Endothelial cell of umbilical vein (primary cell): ENCODE results near the gene CELSR1. TPM values are rescaled to one million over a fixed set of nuclear protein-coding genes. Genes with fewer than 3 reads are reported as not detected.

ENCODE experiments used
- BruUV-seq: library from RNA; stranded (reverse); fragments of 400-500 nt; replicated peaks from 2 replicates; lab custom pipeline; 2021; lab: Mats Ljungman, UMichigan
- CTCF ChIA-PET: fragments of 300-600, 350-600 bp; sonication (Branson Sonifier 250); formaldehyde crosslinking; loops from one replicate; lab custom pipeline; 2021; ENCODE audit warnings: antibody characterized with exemption, inconsistent platforms; lab: Charles Lee
- POLR2A ChIA-PET: fragments of 300-600, 350-600 bp; sonication (Branson Sonifier 250); formaldehyde crosslinking; loops from one replicate; lab custom pipeline; 2021; ENCODE audit warnings: antibody characterized with exemption, inconsistent platforms; lab: Charles Lee
- DNase-seq: peaks from one replicate; pipeline ENCODE4 v3.0.0-alpha.2; 2011; ENCODE audit warnings: low read depth, low spot score
- FAIRE-seq: peaks from 2 replicates; lab custom pipeline; 2011; peaks lifted over from hg19 to GRCh38; lab: Jason Lieb, UNC
- H2AFZ ChIP-seq: 2 replicates; pipeline ENCODE4 v1.6.0; 2012; ENCODE audit warnings: low read depth, low read length, control low read depth, inconsistent platforms
- H3K27ac ChIP-seq: 2 replicates; pipeline ENCODE4 v1.5.1; 2011; ENCODE audit warnings: low read depth, mild to moderate bottlenecking, control low read depth, low read length, moderate library complexity; ENCODE audit not compliant: insufficient read depth
- H3K27me3 ChIP-seq, 2 experiments: 2 replicates each; pipeline versions ENCODE4 v1.6.0 to v1.6.1; 2011; ENCODE audit warnings: low read length in 2 of 2, mixed read lengths in 1 of 2; ENCODE audit not compliant: control insufficient read depth in 2 of 2, insufficient read depth in 2 of 2
- H3K36me3 ChIP-seq, 2 experiments: 2 replicates in 1 of 2; 3 replicates in 1 of 2; pipeline ENCODE4 v1.5.1; 2011; ENCODE audit warnings: low read length in 2 of 2, mild to moderate bottlenecking in 1 of 2, moderate library complexity in 1 of 2; ENCODE audit not compliant: control insufficient read depth in 2 of 2, insufficient read depth in 2 of 2; ENCODE audit errors: extremely low read depth in 1 of 2
- H3K4me1 ChIP-seq: 3 replicates; pipeline ENCODE4 v1.5.1; 2011; ENCODE audit warnings: mild to moderate bottlenecking, low read length; ENCODE audit not compliant: control insufficient read depth, insufficient read depth; ENCODE audit errors: extremely low read depth
- H3K4me2 ChIP-seq: 2 replicates; pipeline ENCODE4 v1.6.1; 2011; ENCODE audit warnings: low read length, control low read depth, mixed read lengths; ENCODE audit not compliant: insufficient read depth
- H3K4me3 ChIP-seq, 3 experiments: fragments of 200-600 bp in 1 of 3; sonication (generic), shearing (Covaris generic) in 1 of 3; replicated peaks in 1 of 3; 2 replicates each; pipeline ENCODE4 v1.5.1; 2011 to 2016; ENCODE audit warnings: control low read depth in 3 of 3, low read length in 3 of 3, mild to moderate bottlenecking in 2 of 3, inconsistent platforms in 1 of 3, low read depth in 1 of 3, moderate library complexity in 1 of 3; ENCODE audit not compliant: insufficient read depth in 1 of 3
- H3K79me2 ChIP-seq: 2 replicates; pipeline ENCODE4 v1.6.0; 2012; ENCODE audit warnings: low read length, inconsistent platforms; ENCODE audit not compliant: control insufficient read depth, insufficient read depth
- H3K9ac ChIP-seq: replicated peaks from 2 replicates; pipeline ENCODE3; 2011; ENCODE audit warnings: low read length, control low read depth; ENCODE audit not compliant: insufficient read depth; ENCODE audit errors: extremely low read depth
- H3K9me1 ChIP-seq: replicated peaks from 3 replicates; pipeline ENCODE4 v1.6.0; 2011; ENCODE audit warnings: mild to moderate bottlenecking, low read length; ENCODE audit not compliant: control insufficient read depth, insufficient read depth; ENCODE audit errors: extremely low read depth
- H3K9me3 ChIP-seq: replicated peaks from 2 replicates; pipeline ENCODE4 v1.5.1; 2012; ENCODE audit warnings: low read length, inconsistent platforms; ENCODE audit not compliant: control insufficient read depth, insufficient read depth
- H4K20me1 ChIP-seq: replicated peaks from 2 replicates; pipeline ENCODE3; 2011; ENCODE audit warnings: mild to moderate bottlenecking, low read length; ENCODE audit not compliant: control insufficient read depth, insufficient read depth; ENCODE audit errors: extremely low read depth
- CTCF ChIP-seq, 2 donors: IDR thresholded peaks; 1 replicate in 1 of 2; 2 replicates in 1 of 2; pipeline ENCODE4 v1.5.1; 2011; ENCODE audit warnings: low read length in 2 of 2, mild to moderate bottlenecking in 2 of 2, moderate library complexity in 2 of 2, control low read depth in 1 of 2, inconsistent platforms in 1 of 2, low read depth in 1 of 2; ENCODE audit not compliant: insufficient read depth in 1 of 2; ENCODE audit errors: extremely low read depth in 1 of 2
- EZH2 ChIP-seq: IDR thresholded peaks from 2 replicates; pipeline ENCODE4 v1.6.1; 2012; ENCODE audit warnings: borderline replicate concordance, low read depth, mild to moderate bottlenecking, moderate library complexity, low read length, inconsistent platforms; ENCODE audit not compliant: severe bottlenecking
- FOS ChIP-seq: IDR thresholded peaks from 2 replicates; pipeline ENCODE4 v1.6.1; 2011; ENCODE audit warnings: mild to moderate bottlenecking, low read length, moderate library complexity, borderline replicate concordance; ENCODE audit not compliant: insufficient read depth
- GATA2 ChIP-seq: IDR thresholded peaks from 2 replicates; pipeline ENCODE4 v1.7.0; 2011; ENCODE audit warnings: low read depth, mild to moderate bottlenecking, moderate library complexity, mixed read lengths, low read length; ENCODE audit not compliant: insufficient read length, insufficient read depth
- JUN ChIP-seq: IDR thresholded peaks from 2 replicates; pipeline ENCODE4 v1.6.1; 2011; ENCODE audit warnings: borderline replicate concordance, low read depth; ENCODE audit not compliant: insufficient read length, insufficient read depth
- MAX ChIP-seq: IDR thresholded peaks from 2 replicates; pipeline ENCODE4 v1.6.1; 2011; ENCODE audit not compliant: insufficient read depth, insufficient read length
- MYC ChIP-seq: IDR thresholded peaks from one replicate; pipeline ENCODE4 v1.6.1; 2011; ENCODE audit warnings: mild to moderate bottlenecking, low read depth, low read length
- POLR2A ChIP-seq: IDR thresholded peaks from 2 replicates; pipeline ENCODE4 v1.6.1; 2012; ENCODE audit warnings: low read depth, mild to moderate bottlenecking, control low read depth, low read length
- POLR2AphosphoS5 ChIP-seq: IDR thresholded peaks from 2 replicates; pipeline ENCODE4 v1.6.1; 2012; ENCODE audit warnings: low read depth, mild to moderate bottlenecking, control low read depth, low read length, moderate library complexity; ENCODE audit not compliant: insufficient read depth
- dilution Hi-C: fragments of 300-500 bp; cut with MboI; formaldehyde crosslinking; loops from one replicate; pipeline ENCODE4 v1.15.0; 2019; ENCODE audit warnings: low sequenced_read_pairs; ENCODE audit not compliant: extremely low pct_ligation_motif_present
- intact Hi-C: fragments of 100-400 bp; cut with micrococcal nuclease; formaldehyde crosslinking; loops from one replicate; pipeline ENCODE4 v1.10.0; 2022
- polyA plus RNA-seq, 4 experiments: library from polyadenylated mRNA; depleted of rRNA in 3 of 4; stranded (reverse) in 3 of 4; unstranded in 1 of 4; fragments of >200 nt; gene quantifications; 2 replicates each; pipeline versions ENCODE4 v1.2.1 to v1.2.3, GENCODE V29; 2011 to 2012; ENCODE audit warnings: missing spikeins in 1 of 4
- total RNA-seq: library from RNA; stranded (reverse); gene quantifications from 2 replicates; pipeline ENCODE4 v1.2.3, GENCODE V29; 2021

Gene CELSR1
- total and polyA plus RNA-seq, 2 donors (not counting 3 experiments of a cell fraction or from before 2014, with no cell fraction given) = 3.7 to 5.4 TPM

- POLR2A ChIA-PET = no interaction called here
- Histone ChIP-seq H3K36me3 (no peaks in the 10 kb centered on the region), H3K27ac (no peak overlapping the region), H3K27me3 (no peaks in the 10 kb centered on the region), H2AFZ (no peak overlapping the region), H3K9ac (no peak overlapping the region), H3K4me3 (no peak overlapping the region), H3K9me3 (no peaks in the 10 kb centered on the region), H3K9me1 (no peaks in the 10 kb centered on the region), H4K20me1 (no peaks in the 10 kb centered on the region), H3K4me1 (peaks cover 13% of the 10 kb centered on the region), H3K79me2 (no peaks in the 10 kb centered on the region), H3K4me2 (no peak overlapping the region)
- no peak for DNase-seq
- intact Hi-C loops (no loop called here), dilution Hi-C loops (no loop called here)
- no peak for TF ChIP-seq EZH2
- TF ChIP-seq JUN = no peak
- no peak for TF ChIP-seq POLR2A
- no peak for TF ChIP-seq FOS
- no peak for TF ChIP-seq POLR2AphosphoS5
- no peak for TF ChIP-seq MYC
- TF ChIP-seq CTCF (IDR thresholded peaks at IDR 0.05; ENCODE audit: extremely low read depth in 1 of 2, insufficient read depth in 1 of 2, low read depth in 1 of 2, low read length in 2 of 2) = no peak
- no peak for TF ChIP-seq GATA2
- TF ChIP-seq MAX = no peak
- FAIRE-seq = no peak
- BruUV-seq = no TSS peak
- CTCF ChIA-PET = no interaction called here
Observed at GRCh38 chr22:46512683-46513082, 24.7 kb downstream of the CELSR1 start.
